ENCODE results near the gene EPS8. TPM values are rescaled to one million over a fixed set of nuclear protein-coding genes. Genes with fewer than 3 reads are reported as not detected.

The EPS8 gene
- total RNA-seq, 1 experiment from 2014 or later, result 7.5 TPM

GRCh38 chr12:15664491-15664890 is 124.7 kb downstream of the EPS8 start (continued):
- TF ChIP-seq, protein P1, sequence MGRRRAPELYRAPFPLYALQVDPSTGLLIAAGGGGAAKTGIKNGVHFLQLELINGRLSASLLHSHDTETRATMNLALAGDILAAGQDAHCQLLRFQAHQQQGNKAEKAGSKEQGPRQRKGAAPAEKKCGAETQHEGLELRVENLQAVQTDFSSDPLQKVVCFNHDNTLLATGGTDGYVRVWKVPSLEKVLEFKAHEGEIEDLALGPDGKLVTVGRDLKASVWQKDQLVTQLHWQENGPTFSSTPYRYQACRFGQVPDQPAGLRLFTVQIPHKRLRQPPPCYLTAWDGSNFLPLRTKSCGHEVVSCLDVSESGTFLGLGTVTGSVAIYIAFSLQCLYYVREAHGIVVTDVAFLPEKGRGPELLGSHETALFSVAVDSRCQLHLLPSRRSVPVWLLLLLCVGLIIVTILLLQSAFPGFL (CRISPR knock-in tag; IDR thresholded peaks at IDR 0.05; ENCODE audit: borderline replicate concordance), result no peak
- no peak for TF ChIP-seq TEAD1 (CRISPR knock-in tag; IDR thresholded peaks at IDR 0.05)
- no peak for TF ChIP-seq TEAD4 (CRISPR knock-in tag; IDR thresholded peaks at IDR 0.05)
- no peak for TF ChIP-seq IRF2 (CRISPR knock-in tag; IDR thresholded peaks at IDR 0.05; ENCODE audit: borderline replicate concordance, low read depth)
- no peak for TF ChIP-seq CREB1 (CRISPR knock-in tag; IDR thresholded peaks at IDR 0.05)
- TF ChIP-seq ZBTB21 (CRISPR knock-in tag; IDR thresholded peaks at IDR 0.05; ENCODE audit: borderline replicate concordance), result no peak
- TF ChIP-seq E2F4 (CRISPR knock-in tag; IDR thresholded peaks at IDR 0.05; ENCODE audit: borderline replicate concordance, low read depth), result no peak

- no peak for TF ChIP-seq ZNF138 (CRISPR knock-in tag; conservative IDR thresholded peaks at IDR 0.05)
- TF ChIP-seq ETV6 (CRISPR knock-in tag; IDR thresholded peaks at IDR 0.05), result no peak
- no peak for TF ChIP-seq ZNF281 (CRISPR knock-in tag; IDR thresholded peaks at IDR 0.05)
- TF ChIP-seq, protein P2, sequence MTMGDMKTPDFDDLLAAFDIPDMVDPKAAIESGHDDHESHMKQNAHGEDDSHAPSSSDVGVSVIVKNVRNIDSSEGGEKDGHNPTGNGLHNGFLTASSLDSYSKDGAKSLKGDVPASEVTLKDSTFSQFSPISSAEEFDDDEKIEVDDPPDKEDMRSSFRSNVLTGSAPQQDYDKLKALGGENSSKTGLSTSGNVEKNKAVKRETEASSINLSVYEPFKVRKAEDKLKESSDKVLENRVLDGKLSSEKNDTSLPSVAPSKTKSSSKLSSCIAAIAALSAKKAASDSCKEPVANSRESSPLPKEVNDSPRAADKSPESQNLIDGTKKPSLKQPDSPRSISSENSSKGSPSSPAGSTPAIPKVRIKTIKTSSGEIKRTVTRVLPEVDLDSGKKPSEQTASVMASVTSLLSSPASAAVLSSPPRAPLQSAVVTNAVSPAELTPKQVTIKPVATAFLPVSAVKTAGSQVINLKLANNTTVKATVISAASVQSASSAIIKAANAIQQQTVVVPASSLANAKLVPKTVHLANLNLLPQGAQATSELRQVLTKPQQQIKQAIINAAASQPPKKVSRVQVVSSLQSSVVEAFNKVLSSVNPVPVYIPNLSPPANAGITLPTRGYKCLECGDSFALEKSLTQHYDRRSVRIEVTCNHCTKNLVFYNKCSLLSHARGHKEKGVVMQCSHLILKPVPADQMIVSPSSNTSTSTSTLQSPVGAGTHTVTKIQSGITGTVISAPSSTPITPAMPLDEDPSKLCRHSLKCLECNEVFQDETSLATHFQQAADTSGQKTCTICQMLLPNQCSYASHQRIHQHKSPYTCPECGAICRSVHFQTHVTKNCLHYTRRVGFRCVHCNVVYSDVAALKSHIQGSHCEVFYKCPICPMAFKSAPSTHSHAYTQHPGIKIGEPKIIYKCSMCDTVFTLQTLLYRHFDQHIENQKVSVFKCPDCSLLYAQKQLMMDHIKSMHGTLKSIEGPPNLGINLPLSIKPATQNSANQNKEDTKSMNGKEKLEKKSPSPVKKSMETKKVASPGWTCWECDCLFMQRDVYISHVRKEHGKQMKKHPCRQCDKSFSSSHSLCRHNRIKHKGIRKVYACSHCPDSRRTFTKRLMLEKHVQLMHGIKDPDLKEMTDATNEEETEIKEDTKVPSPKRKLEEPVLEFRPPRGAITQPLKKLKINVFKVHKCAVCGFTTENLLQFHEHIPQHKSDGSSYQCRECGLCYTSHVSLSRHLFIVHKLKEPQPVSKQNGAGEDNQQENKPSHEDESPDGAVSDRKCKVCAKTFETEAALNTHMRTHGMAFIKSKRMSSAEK (CRISPR knock-in tag; IDR thresholded peaks at IDR 0.05; ENCODE audit: borderline replicate concordance), result no peak
- TF ChIP-seq CTCF (IDR thresholded peaks at IDR 0.05), result no peak
- no peak for TF ChIP-seq IRF2 (CRISPR knock-in tag; IDR thresholded peaks at IDR 0.05; ENCODE audit: borderline replicate concordance, low read depth)
- TF ChIP-seq JAZF1 (CRISPR knock-in tag; IDR thresholded peaks at IDR 0.05), result no peak
- TF ChIP-seq NFE2L1 (CRISPR knock-in tag; IDR thresholded peaks at IDR 0.05), result no peak
- TF ChIP-seq JUN (CRISPR knock-in tag; IDR thresholded peaks at IDR 0.05), result no peak
- TF ChIP-seq, protein P3, sequence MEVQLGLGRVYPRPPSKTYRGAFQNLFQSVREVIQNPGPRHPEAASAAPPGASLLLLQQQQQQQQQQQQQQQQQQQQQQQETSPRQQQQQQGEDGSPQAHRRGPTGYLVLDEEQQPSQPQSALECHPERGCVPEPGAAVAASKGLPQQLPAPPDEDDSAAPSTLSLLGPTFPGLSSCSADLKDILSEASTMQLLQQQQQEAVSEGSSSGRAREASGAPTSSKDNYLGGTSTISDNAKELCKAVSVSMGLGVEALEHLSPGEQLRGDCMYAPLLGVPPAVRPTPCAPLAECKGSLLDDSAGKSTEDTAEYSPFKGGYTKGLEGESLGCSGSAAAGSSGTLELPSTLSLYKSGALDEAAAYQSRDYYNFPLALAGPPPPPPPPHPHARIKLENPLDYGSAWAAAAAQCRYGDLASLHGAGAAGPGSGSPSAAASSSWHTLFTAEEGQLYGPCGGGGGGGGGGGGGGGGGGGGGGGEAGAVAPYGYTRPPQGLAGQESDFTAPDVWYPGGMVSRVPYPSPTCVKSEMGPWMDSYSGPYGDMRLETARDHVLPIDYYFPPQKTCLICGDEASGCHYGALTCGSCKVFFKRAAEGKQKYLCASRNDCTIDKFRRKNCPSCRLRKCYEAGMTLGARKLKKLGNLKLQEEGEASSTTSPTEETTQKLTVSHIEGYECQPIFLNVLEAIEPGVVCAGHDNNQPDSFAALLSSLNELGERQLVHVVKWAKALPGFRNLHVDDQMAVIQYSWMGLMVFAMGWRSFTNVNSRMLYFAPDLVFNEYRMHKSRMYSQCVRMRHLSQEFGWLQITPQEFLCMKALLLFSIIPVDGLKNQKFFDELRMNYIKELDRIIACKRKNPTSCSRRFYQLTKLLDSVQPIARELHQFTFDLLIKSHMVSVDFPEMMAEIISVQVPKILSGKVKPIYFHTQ (CRISPR knock-in tag; IDR thresholded peaks at IDR 0.05), result no peak
- TF ChIP-seq NFYB (CRISPR knock-in tag; conservative IDR thresholded peaks at IDR 0.05; ENCODE audit: low read depth), result no peak
- H3K4me3 Mint-ChIP-seq, result no peak overlapping the region
- no peak for DNase-seq (ENCODE audit: low spot score)
- POLR2A ChIA-PET, result interaction anchor here (0.7 kb wide), 1 partner anchor 127 kb away, joined by 6 read pairs; no protein-coding TSS in a partner anchor
- no peaks in the 10 kb centered on the region for H3K27me3 Mint-ChIP-seq (ENCODE audit: low read depth)
- no peak overlapping the region for H3K27ac Mint-ChIP-seq
- no peaks in the 10 kb centered on the region for H3K9me3 Mint-ChIP-seq
- H3K36me3 Mint-ChIP-seq, result no peaks in the 10 kb centered on the region
- CTCF ChIA-PET, result no interaction called here
- ATAC-seq, result no peak
- H3K4me1 Mint-ChIP-seq, result peaks cover 5% of the 10 kb centered on the region
These were observed 126.1 kb downstream of the EPS8 start for GRCh38 chr12:15662983-15663659.
